ENCODE results near the gene EPAS1. TPM values are rescaled to one million over a fixed set of nuclear protein-coding genes. Genes with fewer than 3 reads are reported as not detected.

The EPAS1 gene
- total and polyA plus RNA-seq, 2 of the 13 experiments (the other 11 are each of a cell fraction or from before 2014, with no cell fraction given) = 47.1 to 182 TPM

- no peak overlapping the region for H3K27ac ChIP-seq (ENCODE audit: extremely low read length, insufficient read depth, low read length)
- no peak overlapping the region for H3K4me3 ChIP-seq (replicated peaks in 1 of 3; ENCODE audit: insufficient read depth in 1 of 3, low read depth in 2 of 3, low read length in 3 of 3)
- H3K4me1 ChIP-seq (ENCODE audit: insufficient read depth, low read length) = peaks cover 7% of the 10 kb centered on the region
- intact Hi-C loops (cut with micrococcal nuclease; ENCODE audit: unreplicated experiment) = no loop called here
- H3K9me3 ChIP-seq (ENCODE audit: low read length) = no peaks in the 10 kb centered on the region
- DNase-seq (ENCODE audit: low spot score) (no peak), ATAC-seq (no peak), FAIRE-seq (no peak)
- H4K20me1 ChIP-seq (ENCODE audit: insufficient read depth, low read length) = no peaks in the 10 kb centered on the region
- in situ Hi-C loops (cut with HindIII; ENCODE audit: extremely low pct_ligation_motif_present, low pct_unique_long_range_greater_than_20kb) = no loop called here
- no TSS peak for BruUV-seq (replicated peaks)
- peaks cover 62 to 85% of the 10 kb centered on the region in 2 experiments for H3K36me3 ChIP-seq (replicated peaks in 1 of 2; ENCODE audit: control insufficient read depth in 1 of 2, insufficient read depth in 2 of 2, low read length in 2 of 2)
- H3K4me2 ChIP-seq (ENCODE audit: low read depth, low read length) = no peak overlapping the region
- TF ChIP-seq ATF7-NPFF (CRISPR knock-in tag; IDR thresholded peaks at IDR 0.05; ENCODE audit: low read depth) (no peak), MXD4 (CRISPR knock-in tag; IDR thresholded peaks at IDR 0.05) (no peak), TMF1 (CRISPR knock-in tag; IDR thresholded peaks at IDR 0.05; ENCODE audit: low read depth) (no peak), HIVEP1 (CRISPR knock-in tag; IDR thresholded peaks at IDR 0.05) (no peak), RBM22 (optimal IDR thresholded peaks at IDR 0.05; ENCODE audit: low read length) (peak; percentile 44), HES4 (CRISPR knock-in tag; IDR thresholded peaks at IDR 0.05; ENCODE audit: borderline replicate concordance) (0 out of 2 replicates have a peak, but pooled peaks have one; percentile 24), UBTF (CRISPR knock-in tag; IDR thresholded peaks at IDR 0.05) (peak; percentile 9; the same call in 1 of the 2 replicates), POLR2G (IDR thresholded peaks at IDR 0.05; ENCODE audit: low read depth, low read length) (peak; percentile 23; the same call in 1 of the 2 replicates), ZNF569 (CRISPR knock-in tag; IDR thresholded peaks at IDR 0.05; ENCODE audit: borderline replicate concordance) (no peak)
- H2AFZ ChIP-seq (ENCODE audit: low read length) = no peak overlapping the region
- no peaks in the 10 kb centered on the region for H3K27me3 ChIP-seq (ENCODE audit: control insufficient read depth in 1 of 2, insufficient read depth in 2 of 2, low read length in 2 of 2)
- CTCF ChIA-PET (ENCODE audit: low intra/inter-chr PET ratio, low total read pairs) = interaction anchor here (1.0 kb wide), 1 partner anchor 79 kb away, joined by 3 read pairs; no protein-coding TSS in a partner anchor
- H3K79me2 ChIP-seq (ENCODE audit: insufficient read depth, low read length) = no peaks in the 10 kb centered on the region
- no peak overlapping the region for H3K9ac ChIP-seq (ENCODE audit: insufficient read depth, low read depth, low read length)
- WGBS (ENCODE audit: low lambda C conversion rate) = 97% methylated on average over 13 of the region's 14 CpGs
- POLR2A ChIA-PET = no interaction called here
Observed at GRCh38 chr2:46382331-46383112, 85.3 kb downstream of the EPAS1 start.
